BJ (cell line): ENCODE data around the gene ZNF654. TPM values are rescaled to one million over a fixed set of nuclear protein-coding genes. Genes with fewer than 3 reads are reported as not detected.

Experiments used
- CTCF ChIA-PET: fragments of 350-600 bp; formaldehyde crosslinking; extraction: SDS; loops from one replicate; lab custom pipeline; 2021; ENCODE audit warnings: antibody characterized with exemption, inconsistent platforms; lab: Yijun Ruan, JAX
- POLR2A ChIA-PET: fragments of 300-600 bp; sonication (Branson Sonifier 250); formaldehyde crosslinking; extraction: SDS; loops from one replicate; lab custom pipeline; 2021; ENCODE audit warnings: antibody characterized with exemption; lab: Charles Lee
- DNase-seq: peaks from one replicate; pipeline ENCODE4 v3.0.0-alpha.2; 2011; ENCODE audit warnings: low read depth
- H3K27me3 ChIP-seq: 2 replicates; pipeline ENCODE4 v1.6.0; 2011; ENCODE audit warnings: low read length; ENCODE audit not compliant: control insufficient read depth, insufficient read depth
- H3K36me3 ChIP-seq: 2 replicates; pipeline ENCODE4 v1.5.1; 2011; ENCODE audit warnings: low read length; ENCODE audit not compliant: control insufficient read depth, insufficient read depth
- H3K4me3 ChIP-seq: 2 replicates; pipeline ENCODE4 v1.5.1; 2011; ENCODE audit warnings: low read depth, mild to moderate bottlenecking, control low read depth, low read length
- CTCF ChIP-seq: IDR thresholded peaks from 2 replicates; pipeline ENCODE4 v1.5.1; 2011; ENCODE audit warnings: low read depth, mild to moderate bottlenecking, control low read depth, inconsistent platforms, low read length, moderate library complexity; ENCODE audit not compliant: insufficient read depth
- polyA plus RNA-seq: library from polyadenylated mRNA; depleted of rRNA; stranded (reverse); fragments of >200 nt; gene quantifications from 2 replicates; pipeline ENCODE4 v1.2.3, GENCODE V29; 2011

Gene ZNF654
- polyA plus RNA-seq, 1 experiment = 2.0 TPM

GRCh38 chr3:88150371-88150770, 91.3 kb downstream of the ZNF654 start:
- Histone ChIP-seq H3K36me3 (no peaks in the 10 kb centered on the region; the same call in 1 of the 2 replicates), H3K27me3 (no peaks in the 10 kb centered on the region), H3K4me3 (peak overlapping the region; percentile 100)
- no peak for TF ChIP-seq CTCF
- DNase-seq = no peak
- ChIA-PET POLR2A (no interaction called here), CTCF (no interaction called here)

- Histone ChIP-seq H3K27me3 (no peaks in the 10 kb centered on the region), H3K36me3 (no peaks in the 10 kb centered on the region; the same call in 1 of the 2 replicates), H3K4me3 (peak overlapping the region; percentile 100)
- ChIA-PET POLR2A (no interaction called here), CTCF (interaction anchor here (1.8 kb wide), 1 partner anchor 38 kb away, joined by 6 read pairs; no protein-coding TSS in a partner anchor)
- no peak for DNase-seq
- TF ChIP-seq CTCF = no peak
Measured at GRCh38 chr3:88150806-88151205, 91.8 kb downstream of the ZNF654 start.

- TF ChIP-seq CTCF = no peak
- POLR2A ChIA-PET = no interaction called here
- Histone ChIP-seq H3K36me3 (peaks cover 2% of the 10 kb centered on the region), H3K4me3 (peak overlapping the region; percentile 100), H3K27me3 (no peaks in the 10 kb centered on the region)
- CTCF ChIA-PET = interaction anchor here (1.8 kb wide), 1 partner anchor 38 kb away, joined by 6 read pairs; no protein-coding TSS in a partner anchor
- no peak for DNase-seq
Measured at GRCh38 chr3:88151358-88151757, 92.3 kb downstream of the ZNF654 start.

- Histone ChIP-seq H3K36me3 (peaks cover 6% of the 10 kb centered on the region), H3K27me3 (no peaks in the 10 kb centered on the region), H3K4me3 (no peak overlapping the region)
- ChIA-PET CTCF (interaction anchor here (1.7 to 1.8 kb wide), 2 partner anchors 40 to 381 kb away, joined by 5 to 6 read pairs; no protein-coding TSS in a partner anchor), POLR2A (no interaction called here)
- no peak for TF ChIP-seq CTCF
- no peak for DNase-seq
Measured at GRCh38 chr3:88152841-88153240, 93.8 kb downstream of the ZNF654 start.

GRCh38 chr3:88166419-88166971, 107.4 kb downstream of the ZNF654 start:
- H3K36me3 ChIP-seq = no peaks in the 10 kb centered on the region
- no peak overlapping the region for H3K4me3 ChIP-seq
- CTCF ChIA-PET = no interaction called here
- no peak for TF ChIP-seq CTCF
- POLR2A ChIA-PET = no interaction called here
- DNase-seq = no peak
- H3K27me3 ChIP-seq = no peaks in the 10 kb centered on the region
